Activated CD4-positive, alpha-beta T cell treated with anti-CD3 and anti-CD28 coated beads, Interleukin-2, amount 10 ng/mL, durations not matched to agents 24 days and 14 days (primary cell): ENCODE measurements around the gene ANGPTL8. TPM values are rescaled to one million over a fixed set of nuclear protein-coding genes. Genes with fewer than 3 reads are reported as not detected.
A peak's percentile ranks its signal among the peaks of the same experiment; 100 is the strongest.

Experiments used
- DNase-seq: peaks from one replicate; pipeline ENCODE4 v3.0.0; 2022
- H3K27ac Mint-ChIP-seq: one replicate; pipeline ENCODE4 v1.8.0; 2022; ENCODE audit warnings: mild to moderate bottlenecking, mixed read lengths
- H3K27me3 Mint-ChIP-seq: one replicate; pipeline ENCODE4 v1.8.0; 2022; ENCODE audit warnings: mixed read lengths
- H3K36me3 Mint-ChIP-seq: one replicate; pipeline ENCODE4 v1.8.0; 2022; ENCODE audit warnings: low read depth, mild to moderate bottlenecking, mixed read lengths
- H3K4me1 Mint-ChIP-seq: one replicate; pipeline ENCODE4 v1.8.0; 2021; ENCODE audit warnings: mixed read lengths
- H3K4me3 Mint-ChIP-seq: one replicate; pipeline ENCODE4 v1.8.0; 2022; ENCODE audit warnings: mild to moderate bottlenecking, moderate library complexity, mixed read lengths
- H3K9me3 Mint-ChIP-seq: one replicate; pipeline ENCODE4 v1.8.0; 2021; ENCODE audit warnings: mixed read lengths
- intact Hi-C: fragments of 100-400 bp; cut with micrococcal nuclease; formaldehyde crosslinking; loops from one replicate; pipeline ENCODE4 v1.15.1; 2023
- total RNA-seq: library from RNA; stranded (reverse); gene quantifications from 2 replicates; pipeline ENCODE4 v1.2.3, GENCODE V29; 2022

ANGPTL8 gene
- total RNA-seq, 1 donor from 2014 or later: not detected

DNA sequence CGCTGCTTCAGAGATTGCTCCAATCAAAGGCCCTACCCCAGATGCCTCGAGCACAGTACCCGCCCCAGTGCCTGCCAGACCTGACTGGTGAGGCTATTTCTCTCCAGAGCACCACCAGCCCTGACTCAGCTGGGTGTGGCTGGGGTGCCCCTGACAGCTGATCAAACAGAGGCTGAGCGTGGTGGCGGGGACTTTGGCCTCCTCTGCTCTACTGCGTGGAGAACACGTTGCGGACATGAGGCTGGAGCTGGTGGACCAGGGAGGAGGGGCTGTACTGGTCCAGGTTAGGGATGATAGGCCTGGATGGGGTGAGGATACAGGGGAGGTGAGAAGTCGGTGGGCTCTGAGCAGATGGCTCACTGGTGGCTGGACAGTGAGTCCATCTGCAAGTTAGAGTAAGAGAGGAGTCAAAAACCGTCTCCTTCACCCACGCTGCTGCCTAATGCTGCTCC, 26.4 kb downstream of the ANGPTL8 start:
- peaks cover 65% of the 10 kb centered on the region for H3K27me3 Mint-ChIP-seq

DNA sequence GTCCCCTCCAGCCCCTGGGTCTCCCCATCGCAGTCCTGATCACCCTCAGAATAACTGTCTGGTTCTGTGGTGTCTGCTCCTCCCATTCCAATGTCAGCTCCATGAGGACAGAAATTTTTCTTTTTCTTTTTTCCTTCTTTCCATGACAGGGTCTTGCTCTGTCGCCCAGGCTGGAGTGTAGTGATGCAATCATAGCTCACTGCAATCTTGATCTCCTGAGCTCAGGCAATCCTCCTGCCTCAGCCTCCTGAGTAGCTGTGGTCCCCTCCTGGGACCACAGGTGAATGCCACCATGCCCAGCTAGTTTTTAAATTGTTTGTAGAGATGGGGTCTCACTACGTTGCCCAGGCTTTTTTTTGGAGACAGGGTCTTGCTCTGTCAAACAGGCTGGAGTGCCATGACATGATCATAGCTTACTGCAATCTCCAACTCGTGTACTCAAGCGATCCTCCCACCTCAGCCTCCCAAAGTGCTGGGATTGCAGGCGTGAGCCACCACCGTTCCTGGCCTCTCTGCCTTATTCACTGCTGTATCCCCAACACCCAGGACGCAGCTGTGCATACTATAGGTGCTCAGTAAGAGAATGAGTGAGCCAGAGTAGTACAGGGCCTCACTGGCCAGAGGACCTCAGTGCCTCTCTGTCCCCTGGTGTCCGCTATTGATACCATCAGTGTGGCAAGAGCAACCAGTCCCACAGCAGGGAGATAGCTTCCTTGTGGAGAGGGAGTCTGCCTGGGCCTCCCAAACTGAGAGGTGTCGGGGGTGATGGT, 28.1 kb downstream of the ANGPTL8 start:
- no peak for DNase-seq
- intact Hi-C loops: no loop called here
- no peak overlapping the region for H3K4me3 Mint-ChIP-seq
- H3K36me3 Mint-ChIP-seq: no peaks in the 10 kb centered on the region
- no peak overlapping the region for H3K27ac Mint-ChIP-seq
- peaks cover 58% of the 10 kb centered on the region for H3K27me3 Mint-ChIP-seq
- peaks cover 6% of the 10 kb centered on the region for H3K4me1 Mint-ChIP-seq
- no peaks in the 10 kb centered on the region for H3K9me3 Mint-ChIP-seq

More for the DNA sequence above, 26.4 kb downstream of the ANGPTL8 start:
- no peak overlapping the region for H3K4me3 Mint-ChIP-seq
- intact Hi-C loops: no loop called here
- H3K4me1 Mint-ChIP-seq: peaks cover 6% of the 10 kb centered on the region
- no peaks in the 10 kb centered on the region for H3K36me3 Mint-ChIP-seq
- no peaks in the 10 kb centered on the region for H3K9me3 Mint-ChIP-seq
- no peak overlapping the region for H3K27ac Mint-ChIP-seq
- no peak for DNase-seq

- no peak overlapping the region for H3K27ac Mint-ChIP-seq
- no peak overlapping the region for H3K4me3 Mint-ChIP-seq
- intact Hi-C loops: no loop called here
- H3K9me3 Mint-ChIP-seq: no peaks in the 10 kb centered on the region
- H3K36me3 Mint-ChIP-seq: no peaks in the 10 kb centered on the region
- no peak for DNase-seq
- peaks cover 55% of the 10 kb centered on the region for H3K27me3 Mint-ChIP-seq
- peaks cover 4% of the 10 kb centered on the region for H3K4me1 Mint-ChIP-seq
Measured at GRCh38 chr19:11268783-11269267, 29.4 kb downstream of the ANGPTL8 start.

- Mint-ChIP-seq H3K4me1 (peaks cover 4% of the 10 kb centered on the region), H3K27me3 (peaks cover 56% of the 10 kb centered on the region), H3K36me3 (no peaks in the 10 kb centered on the region), H3K4me3 (no peak overlapping the region), H3K27ac (no peak overlapping the region), H3K9me3 (no peaks in the 10 kb centered on the region)
- DNase-seq: no peak
- intact Hi-C loops: no loop called here
Measured at GRCh38 chr19:11269408-11269807, 30.0 kb downstream of the ANGPTL8 start.

GRCh38 chr19:11273296-11273695, 33.9 kb downstream of the ANGPTL8 start:
- Mint-ChIP-seq H3K4me3 (no peak overlapping the region), H3K27ac (no peak overlapping the region), H3K27me3 (peaks cover 47% of the 10 kb centered on the region), H3K4me1 (peaks cover 4% of the 10 kb centered on the region), H3K36me3 (peaks cover 2% of the 10 kb centered on the region), H3K9me3 (peaks cover 6% of the 10 kb centered on the region)
- DNase-seq: no peak
- intact Hi-C loops: no loop called here

GRCh38 chr19:11273989-11274388, 34.6 kb downstream of the ANGPTL8 start:
- Mint-ChIP-seq H3K4me1 (peaks cover 4% of the 10 kb centered on the region), H3K27ac (no peak overlapping the region), H3K27me3 (peaks cover 45% of the 10 kb centered on the region), H3K36me3 (peaks cover 2% of the 10 kb centered on the region), H3K9me3 (peaks cover 6% of the 10 kb centered on the region), H3K4me3 (no peak overlapping the region)
- no peak for DNase-seq
- intact Hi-C loops: no loop called here

DNA sequence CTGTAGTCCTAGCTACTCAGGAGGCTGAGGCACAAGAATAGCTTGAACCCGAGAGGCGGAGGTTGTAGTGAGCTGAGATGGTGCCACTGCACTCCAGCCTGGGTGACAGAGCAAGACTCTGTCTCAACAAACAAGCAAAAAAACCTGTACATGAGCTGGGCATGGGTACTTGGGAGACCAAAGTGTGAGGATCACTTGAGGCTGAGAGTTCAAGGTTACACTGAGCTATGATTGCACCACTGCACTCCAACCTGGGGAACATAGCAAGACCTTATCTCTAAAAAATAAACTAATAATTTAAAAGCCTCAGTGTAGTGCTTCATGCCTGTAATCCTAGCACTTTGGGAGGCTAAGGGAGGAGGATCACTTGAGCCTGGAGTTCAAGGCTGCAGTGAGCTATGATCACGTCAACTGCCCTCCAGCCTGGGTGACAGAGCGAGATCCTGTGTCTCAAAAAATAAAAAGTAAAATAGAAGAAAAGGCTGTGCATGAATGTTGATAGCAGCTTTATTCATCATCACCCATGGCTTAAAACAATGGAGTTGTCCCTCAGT, 35.2 kb downstream of the ANGPTL8 start:
- intact Hi-C loops: no loop called here
- no peak for DNase-seq
- H3K27ac Mint-ChIP-seq: no peak overlapping the region
- H3K4me3 Mint-ChIP-seq: no peak overlapping the region
- peaks cover 42% of the 10 kb centered on the region for H3K27me3 Mint-ChIP-seq
- peaks cover 6% of the 10 kb centered on the region for H3K9me3 Mint-ChIP-seq
- H3K36me3 Mint-ChIP-seq: peaks cover 2% of the 10 kb centered on the region
- peaks cover 6% of the 10 kb centered on the region for H3K4me1 Mint-ChIP-seq

DNA sequence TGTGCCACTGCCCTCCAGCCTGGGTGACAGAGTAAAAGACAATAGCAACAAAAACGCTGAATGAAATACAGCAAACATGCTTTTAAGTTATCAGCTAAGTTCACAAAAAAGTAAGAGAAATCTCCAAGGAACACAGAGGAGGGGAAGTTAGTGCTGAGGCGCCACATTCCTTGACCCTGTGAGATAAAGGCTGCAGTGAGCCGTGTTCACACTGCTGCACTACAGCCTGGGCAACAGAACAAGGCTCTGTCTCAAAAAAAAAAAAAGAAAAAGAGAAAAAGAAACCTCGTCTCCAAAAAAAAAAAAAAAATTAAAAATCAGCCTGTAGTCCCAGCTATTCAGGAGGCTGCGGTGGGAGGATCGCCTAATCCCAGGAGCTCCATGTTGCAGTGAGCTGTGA, 39.3 kb downstream of the ANGPTL8 start:
- Mint-ChIP-seq H3K27ac (no peak overlapping the region), H3K4me3 (no peak overlapping the region), H3K36me3 (peaks cover 2% of the 10 kb centered on the region), H3K27me3 (peaks cover 55% of the 10 kb centered on the region), H3K9me3 (peaks cover 6% of the 10 kb centered on the region), H3K4me1 (peaks cover 10% of the 10 kb centered on the region)
- intact Hi-C loops: no loop called here
- no peak for DNase-seq

GRCh38 chr19:11279505-11280236, 40.3 kb downstream of the ANGPTL8 start:
- peak overlapping the region; percentile 57 for H3K27ac Mint-ChIP-seq
- intact Hi-C loops: no loop called here
- H3K9me3 Mint-ChIP-seq: peaks cover 6% of the 10 kb centered on the region
- H3K27me3 Mint-ChIP-seq: peaks cover 53% of the 10 kb centered on the region
- peak overlapping the region; percentile 50 for H3K4me3 Mint-ChIP-seq
- DNase-seq: peak; percentile 92
- peaks cover 10% of the 10 kb centered on the region for H3K4me1 Mint-ChIP-seq
- peaks cover 2% of the 10 kb centered on the region for H3K36me3 Mint-ChIP-seq

DNA sequence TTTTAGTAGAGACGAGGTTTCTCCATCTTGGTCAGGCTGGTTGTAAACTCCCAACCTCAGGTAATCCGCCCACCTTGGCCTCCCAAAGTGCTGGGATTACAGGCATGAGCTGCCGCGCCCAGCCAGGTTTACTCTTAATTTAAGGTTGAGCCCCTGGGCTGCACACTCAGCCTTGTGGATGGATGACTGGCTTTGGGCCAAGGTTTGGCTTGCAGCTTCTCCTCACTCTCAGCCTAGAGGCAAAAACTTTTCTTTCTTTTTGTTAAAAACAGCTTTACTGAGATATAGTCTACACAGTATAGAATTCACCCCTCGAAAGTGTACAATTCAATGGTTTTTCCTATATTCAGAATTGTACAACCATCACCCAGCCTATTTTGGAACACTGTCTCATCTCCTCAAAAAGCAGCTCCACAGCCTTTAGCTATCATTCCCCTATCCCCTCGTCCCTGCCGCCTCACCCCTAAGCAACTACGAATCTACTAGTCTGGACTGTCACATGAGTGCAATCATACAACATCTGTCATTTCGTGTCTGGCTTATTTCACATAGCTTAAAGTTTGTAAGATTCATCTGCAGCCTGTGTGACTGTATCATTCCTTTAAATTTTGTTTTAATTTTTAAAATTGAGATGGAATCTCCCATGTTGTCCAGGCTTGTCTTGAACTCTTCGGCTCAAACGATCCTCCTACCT, 42.1 kb downstream of the ANGPTL8 start:
- no peak for DNase-seq
- Mint-ChIP-seq H3K4me3 (no peak overlapping the region), H3K27me3 (peaks cover 50% of the 10 kb centered on the region), H3K36me3 (peaks cover 2% of the 10 kb centered on the region), H3K27ac (no peak overlapping the region), H3K4me1 (peaks cover 10% of the 10 kb centered on the region), H3K9me3 (peaks cover 6% of the 10 kb centered on the region)
- intact Hi-C loops: no loop called here

GRCh38 chr19:11284515-11284914, 45.1 kb downstream of the ANGPTL8 start:
- Mint-ChIP-seq H3K27ac (no peak overlapping the region), H3K4me1 (peaks cover 8% of the 10 kb centered on the region), H3K36me3 (no peaks in the 10 kb centered on the region), H3K4me3 (no peak overlapping the region), H3K9me3 (no peaks in the 10 kb centered on the region), H3K27me3 (peaks cover 40% of the 10 kb centered on the region)
- no peak for DNase-seq
- intact Hi-C loops: no loop called here

- peaks cover 3% of the 10 kb centered on the region for H3K4me1 Mint-ChIP-seq
- peaks cover 44% of the 10 kb centered on the region for H3K27me3 Mint-ChIP-seq
- no peaks in the 10 kb centered on the region for H3K9me3 Mint-ChIP-seq
- no peak overlapping the region for H3K27ac Mint-ChIP-seq
- H3K4me3 Mint-ChIP-seq: no peak overlapping the region
- no peaks in the 10 kb centered on the region for H3K36me3 Mint-ChIP-seq
- no peak for DNase-seq
- intact Hi-C loops: no loop called here
Measured at GRCh38 chr19:11286312-11286974, 47.0 kb downstream of the ANGPTL8 start.

GRCh38 chr19:11288349-11288748, 48.9 kb downstream of the ANGPTL8 start:
- Mint-ChIP-seq H3K4me1 (peaks cover 3% of the 10 kb centered on the region), H3K27me3 (peaks cover 34% of the 10 kb centered on the region), H3K27ac (no peak overlapping the region), H3K36me3 (no peaks in the 10 kb centered on the region), H3K9me3 (no peaks in the 10 kb centered on the region), H3K4me3 (no peak overlapping the region)
- intact Hi-C loops: no loop called here
- DNase-seq: no peak
